Inflammatory macrophage (primary cell): ENCODE results near the gene TECPR2.
"Not testable (repeated sequence)": the region's sequence is repeated elsewhere in the genome, so short reads cannot be mapped to it uniquely, and the experiment has no call there.

Experiments
- DNase-seq, 2 donors: peaks; one replicate each; pipeline ENCODE4 v3.0.0-alpha.2; 2020 to 2022
- total RNA-seq, 18 experiments: gene quantifications; one replicate each; lab custom pipeline; 2026; ENCODE audit warnings: mixed read lengths in 6 of 18, inconsistent platforms in 2 of 18; lab: John Stamatoyannopoulos, UW

Gene TECPR2, protein sequence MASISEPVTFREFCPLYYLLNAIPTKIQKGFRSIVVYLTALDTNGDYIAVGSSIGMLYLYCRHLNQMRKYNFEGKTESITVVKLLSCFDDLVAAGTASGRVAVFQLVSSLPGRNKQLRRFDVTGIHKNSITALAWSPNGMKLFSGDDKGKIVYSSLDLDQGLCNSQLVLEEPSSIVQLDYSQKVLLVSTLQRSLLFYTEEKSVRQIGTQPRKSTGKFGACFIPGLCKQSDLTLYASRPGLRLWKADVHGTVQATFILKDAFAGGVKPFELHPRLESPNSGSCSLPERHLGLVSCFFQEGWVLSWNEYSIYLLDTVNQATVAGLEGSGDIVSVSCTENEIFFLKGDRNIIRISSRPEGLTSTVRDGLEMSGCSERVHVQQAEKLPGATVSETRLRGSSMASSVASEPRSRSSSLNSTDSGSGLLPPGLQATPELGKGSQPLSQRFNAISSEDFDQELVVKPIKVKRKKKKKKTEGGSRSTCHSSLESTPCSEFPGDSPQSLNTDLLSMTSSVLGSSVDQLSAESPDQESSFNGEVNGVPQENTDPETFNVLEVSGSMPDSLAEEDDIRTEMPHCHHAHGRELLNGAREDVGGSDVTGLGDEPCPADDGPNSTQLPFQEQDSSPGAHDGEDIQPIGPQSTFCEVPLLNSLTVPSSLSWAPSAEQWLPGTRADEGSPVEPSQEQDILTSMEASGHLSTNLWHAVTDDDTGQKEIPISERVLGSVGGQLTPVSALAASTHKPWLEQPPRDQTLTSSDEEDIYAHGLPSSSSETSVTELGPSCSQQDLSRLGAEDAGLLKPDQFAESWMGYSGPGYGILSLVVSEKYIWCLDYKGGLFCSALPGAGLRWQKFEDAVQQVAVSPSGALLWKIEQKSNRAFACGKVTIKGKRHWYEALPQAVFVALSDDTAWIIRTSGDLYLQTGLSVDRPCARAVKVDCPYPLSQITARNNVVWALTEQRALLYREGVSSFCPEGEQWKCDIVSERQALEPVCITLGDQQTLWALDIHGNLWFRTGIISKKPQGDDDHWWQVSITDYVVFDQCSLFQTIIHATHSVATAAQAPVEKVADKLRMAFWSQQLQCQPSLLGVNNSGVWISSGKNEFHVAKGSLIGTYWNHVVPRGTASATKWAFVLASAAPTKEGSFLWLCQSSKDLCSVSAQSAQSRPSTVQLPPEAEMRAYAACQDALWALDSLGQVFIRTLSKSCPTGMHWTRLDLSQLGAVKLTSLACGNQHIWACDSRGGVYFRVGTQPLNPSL (N-terminal part only)
- 11.1 to 25.4 (median 16.7) reads per million in 18 experiments for total RNA-seq

DNA sequence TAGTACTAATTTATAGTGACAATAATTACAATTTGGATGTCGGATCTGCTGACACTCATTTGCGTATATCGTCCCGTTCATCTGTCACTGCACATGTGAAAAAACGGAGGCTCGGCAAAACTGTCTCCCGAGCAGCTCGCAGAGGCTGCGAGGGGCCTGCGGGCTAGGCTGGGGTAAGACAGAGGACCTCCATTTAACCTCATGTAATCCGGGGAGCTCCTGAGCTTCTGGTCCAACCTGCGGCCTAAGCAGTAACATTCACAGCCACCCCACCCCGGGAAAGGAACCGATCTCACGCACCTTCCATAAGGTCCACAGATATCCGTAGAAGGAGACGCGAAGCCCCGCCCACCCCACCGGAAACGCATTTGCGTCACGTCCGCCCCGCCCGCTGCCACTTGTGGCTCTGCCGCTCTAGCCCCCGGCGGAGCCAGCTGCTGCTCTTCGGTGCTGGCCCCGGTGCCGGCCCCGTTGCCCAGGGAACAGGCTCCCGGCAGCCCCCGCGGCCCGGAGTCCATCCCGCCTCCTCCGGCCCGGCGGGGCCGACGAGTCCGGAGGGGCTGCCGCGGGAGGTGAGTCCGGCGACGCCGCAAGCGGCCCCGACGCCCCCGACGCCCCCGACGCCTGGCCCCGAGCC is at the start of gene TECPR2, which contains the start of gene CINP:
TSS of gene TECPR2 (plus strand) at position 397 of the 637 bp plus-strand sequence. CDS start 13,781 bp downstream, outside the sequence.
TSS of gene CINP (minus strand) at position 346 of the 637 bp plus-strand sequence. CDS start at position 307, 39 bp downstream.
- peak; percentile 96 to 97 for DNase-seq

DNA sequence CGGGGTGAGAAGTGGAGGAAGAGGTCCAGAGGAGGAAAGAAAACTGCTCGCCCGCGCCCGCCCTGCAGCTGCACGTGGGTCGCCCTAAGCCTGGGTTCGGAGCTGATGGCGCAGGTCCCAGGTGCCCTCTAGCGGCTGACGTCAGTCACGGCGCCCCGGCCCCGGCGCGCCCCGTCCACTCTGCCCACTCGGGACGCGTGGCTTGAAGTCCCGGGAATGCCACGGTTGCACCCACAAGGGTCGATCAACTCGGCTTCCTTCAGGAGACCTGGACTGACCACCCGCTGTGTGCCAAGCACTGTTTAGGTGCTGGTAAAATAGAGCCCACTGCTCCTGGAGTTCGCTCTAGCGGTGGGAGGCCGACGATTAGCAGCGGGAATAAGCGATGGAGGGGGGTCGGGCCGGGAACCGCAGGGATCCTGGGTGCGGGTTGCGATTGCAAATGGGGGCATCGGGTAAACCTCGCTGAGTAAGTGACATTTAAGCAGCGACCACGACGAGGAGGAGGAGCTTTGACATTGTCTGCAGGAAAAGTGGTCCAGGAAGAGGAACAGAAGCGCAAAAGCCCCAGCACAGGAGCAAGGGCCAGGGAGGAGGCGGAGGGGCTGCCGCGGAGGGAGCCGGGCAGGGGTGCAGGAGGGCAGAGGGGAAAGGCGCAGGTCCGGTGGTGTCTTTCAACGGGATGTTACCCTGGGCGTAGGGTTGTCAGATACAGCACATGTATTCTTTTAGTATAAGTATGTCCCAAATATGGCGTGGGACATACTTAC is 48.3 kb upstream of the TECPR2 start:
- DNase-seq = peak; percentile 71 to 82

DNA sequence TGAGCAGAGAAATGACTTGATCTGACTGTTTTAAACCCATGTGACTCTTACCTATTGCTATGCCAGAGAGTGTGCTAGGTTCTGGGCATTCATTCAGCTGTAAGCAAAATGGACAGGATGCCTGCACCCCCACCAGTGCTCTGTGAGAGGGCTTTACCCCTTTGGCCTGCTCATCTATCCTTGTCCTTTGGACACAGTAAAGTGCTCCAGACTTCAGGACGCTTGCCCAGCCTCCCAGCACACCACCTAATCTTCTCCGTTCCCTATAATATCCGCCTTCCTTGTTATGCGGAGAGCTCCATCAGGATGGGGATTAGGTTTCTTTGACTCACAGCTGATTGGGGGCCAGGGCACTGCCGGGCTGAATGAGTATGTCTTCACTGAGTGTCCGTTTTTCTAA is 47.6 kb upstream of the TECPR2 start:
- DNase-seq = no peak

DNA sequence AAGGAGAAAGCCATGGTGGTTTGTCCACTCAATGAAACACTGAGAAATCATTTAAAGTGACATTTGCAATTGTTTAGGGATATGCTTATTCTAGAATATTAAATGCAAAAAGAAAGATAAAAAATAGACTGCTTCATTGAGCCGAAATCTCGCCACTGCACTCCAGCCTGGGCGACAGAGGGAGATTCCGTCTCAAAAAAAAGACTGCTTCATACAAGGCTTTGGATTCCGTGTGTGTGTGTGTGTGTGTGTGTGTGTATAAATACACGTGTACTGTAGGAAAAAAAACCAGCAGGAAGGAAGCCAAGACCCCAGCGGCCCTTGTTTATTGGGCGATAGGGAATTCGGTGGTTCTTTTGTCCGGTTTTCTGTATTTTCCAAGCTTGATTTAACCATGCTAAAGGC is 46.4 kb upstream of the TECPR2 start:
- DNase-seq = peak; percentile 24 to 38

DNA sequence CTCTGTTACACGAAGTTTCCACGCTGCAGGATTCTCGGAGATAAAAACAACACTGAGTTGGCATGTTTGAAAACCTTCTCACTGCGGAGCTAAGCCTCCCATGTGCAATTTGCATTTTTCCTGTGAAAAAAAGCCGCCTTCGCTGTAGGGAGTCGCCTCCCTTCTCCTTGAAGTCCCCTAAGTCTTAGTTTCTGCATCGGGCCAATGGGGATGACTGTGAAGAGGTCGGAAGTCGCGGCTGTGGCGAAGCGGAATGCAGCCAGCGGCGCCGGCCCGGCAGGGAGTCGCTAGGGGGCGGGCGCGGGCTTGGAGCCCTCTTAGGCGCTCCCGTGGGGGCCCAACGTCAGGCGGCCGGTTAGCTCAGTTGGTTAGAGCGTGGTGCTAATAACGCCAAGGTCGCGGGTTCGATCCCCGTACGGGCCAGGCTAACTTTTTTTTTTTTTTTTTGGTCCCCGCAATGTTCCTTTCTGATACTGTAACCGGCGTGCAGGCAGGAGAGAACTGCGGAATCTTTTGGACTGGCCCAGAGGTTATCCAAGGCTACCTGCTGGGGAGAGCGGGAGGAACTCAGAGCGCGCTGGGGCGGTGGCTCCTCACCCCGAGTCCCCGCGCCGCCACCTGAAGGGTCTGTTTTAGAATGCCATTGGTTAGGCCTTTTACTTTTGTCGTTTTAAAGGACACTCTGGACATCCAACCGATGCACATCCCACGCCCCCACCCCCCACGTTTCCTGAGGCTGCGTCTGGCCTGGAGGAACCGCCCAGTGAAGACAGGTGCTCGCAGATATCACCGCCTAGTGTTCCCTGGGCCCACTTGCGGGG is 45.8 kb upstream of the TECPR2 start:
- peak; percentile 93 to 94 for DNase-seq

DNA sequence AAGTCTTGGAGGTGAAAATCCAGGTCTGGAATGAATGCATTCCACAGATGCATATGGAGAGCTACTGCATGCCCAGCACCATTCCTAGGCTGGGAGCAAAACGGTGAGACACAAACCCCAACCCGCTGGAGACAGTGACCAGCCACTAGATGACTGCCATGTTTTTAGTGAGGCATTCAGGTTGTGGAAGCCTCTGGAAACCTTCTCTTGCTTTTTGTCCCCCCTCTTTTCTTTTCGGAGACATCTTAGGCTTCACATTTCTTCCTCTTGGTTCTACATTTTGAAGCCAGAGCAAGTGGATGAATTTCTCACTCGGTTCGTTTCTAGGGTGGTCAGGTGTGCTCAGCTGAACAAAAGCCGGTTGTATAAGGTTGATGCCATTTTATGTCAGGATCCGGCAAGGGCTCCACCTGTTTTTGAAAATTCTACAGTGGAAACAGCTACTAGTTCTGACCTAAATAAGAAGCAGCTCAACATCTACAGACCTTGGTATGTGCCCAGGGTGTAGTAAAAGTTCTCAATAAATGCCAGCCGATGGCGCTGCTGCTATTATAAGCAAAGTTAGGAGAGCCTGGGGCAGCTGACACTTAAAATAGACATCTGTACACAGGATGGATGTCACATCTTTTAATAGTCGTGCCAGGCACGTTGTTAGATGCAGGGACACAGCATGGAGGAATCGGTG is 45.0 kb upstream of the TECPR2 start:
- DNase-seq = peak; percentile 25 to 34

DNA sequence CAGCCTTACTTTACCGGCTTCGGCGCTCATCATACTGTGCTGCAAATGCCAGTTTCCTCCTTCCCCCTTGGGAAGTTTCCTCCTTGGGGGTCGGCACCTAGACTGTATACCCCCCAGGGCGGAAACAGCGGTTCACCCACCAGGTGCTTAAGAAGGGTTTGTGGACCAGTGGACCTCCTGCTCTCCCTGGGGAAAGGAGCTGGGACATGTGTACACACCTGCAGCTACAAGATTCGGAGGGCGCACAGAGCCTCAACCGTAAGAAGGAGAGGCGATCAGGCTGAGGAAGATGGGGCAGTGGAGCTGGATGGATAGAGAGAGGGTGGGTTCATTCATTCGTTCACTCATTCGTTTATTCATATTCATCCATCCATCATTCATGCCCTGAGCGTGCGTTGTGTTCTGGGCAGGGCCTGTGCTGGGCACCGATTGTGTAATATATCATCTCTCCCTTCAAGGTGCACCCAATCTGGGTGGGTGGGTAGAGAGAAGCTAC is 43.9 kb upstream of the TECPR2 start:
- DNase-seq = no peak

DNA sequence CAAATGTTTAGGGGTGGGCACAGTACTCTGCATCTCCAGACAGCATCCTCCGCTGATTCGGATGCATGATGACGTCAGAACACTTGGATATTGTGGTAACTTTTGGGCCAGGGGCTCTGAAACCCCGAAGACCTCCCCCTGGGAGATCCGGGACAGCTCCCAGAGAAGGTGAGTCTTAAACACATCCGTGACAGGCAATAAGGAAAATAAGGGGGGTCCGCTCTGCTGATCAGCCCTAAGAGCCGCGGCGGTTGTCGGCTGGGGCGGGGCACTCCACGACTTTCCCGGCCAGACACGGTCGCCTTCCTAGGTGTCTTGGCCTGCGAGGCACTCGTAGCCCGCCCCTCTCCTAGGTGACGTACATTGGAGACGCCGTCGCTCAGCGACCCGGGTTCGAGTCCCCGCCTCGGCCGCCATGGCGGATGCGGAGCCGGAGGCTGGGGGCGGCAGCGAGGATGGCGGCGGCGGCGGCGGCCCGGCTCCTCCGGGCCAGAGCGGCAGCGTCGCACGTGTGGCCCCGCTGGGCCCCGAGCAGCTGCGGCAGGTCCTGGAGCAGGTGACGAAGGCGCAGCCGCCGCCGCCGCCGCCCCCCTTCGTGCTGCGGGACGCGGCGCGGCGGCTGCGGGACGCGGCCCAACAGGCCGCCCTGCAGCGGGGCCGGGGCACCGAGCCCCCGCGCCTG is 43.2 kb upstream of the TECPR2 start, which contains the start of gene ZNF839:
TSS of gene ZNF839 (plus strand) at position 396 of the 682 bp plus-strand sequence. CDS start at position 416, 20 bp downstream.
- DNase-seq = peak; percentile 89 to 95

DNA sequence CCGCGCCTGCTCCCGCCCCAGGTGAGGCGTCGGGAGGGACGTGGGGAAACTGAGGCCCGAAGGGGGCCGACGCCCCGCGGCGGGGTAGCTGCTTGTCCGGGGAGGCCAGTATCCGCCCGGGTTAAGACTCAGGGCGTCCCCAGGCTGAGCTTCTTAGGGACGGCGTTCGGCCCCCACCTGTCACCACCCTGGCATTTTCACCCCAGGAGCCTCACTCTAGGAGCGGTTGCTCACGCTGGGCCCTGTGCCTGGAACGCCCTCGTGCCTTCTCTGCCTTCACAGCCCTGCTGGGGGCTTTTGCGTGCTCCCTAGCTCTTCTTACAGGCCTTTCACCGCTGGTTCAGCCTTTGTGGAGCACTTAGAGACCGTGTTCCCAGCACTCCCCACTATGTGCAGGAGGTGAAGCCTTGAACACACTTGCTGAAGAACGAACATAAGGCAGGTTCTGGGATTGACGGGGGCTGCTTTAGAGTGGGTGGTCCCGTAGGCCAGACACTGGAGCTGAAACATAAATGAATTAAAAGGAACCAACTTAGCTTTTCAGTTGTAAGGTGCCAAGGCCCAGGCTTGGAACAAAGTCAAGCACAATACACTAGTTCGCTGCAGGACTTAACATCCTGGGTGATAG is 42.6 kb upstream of the TECPR2 start:
- DNase-seq = peak in 1 of 2 donors; percentile 26

DNA sequence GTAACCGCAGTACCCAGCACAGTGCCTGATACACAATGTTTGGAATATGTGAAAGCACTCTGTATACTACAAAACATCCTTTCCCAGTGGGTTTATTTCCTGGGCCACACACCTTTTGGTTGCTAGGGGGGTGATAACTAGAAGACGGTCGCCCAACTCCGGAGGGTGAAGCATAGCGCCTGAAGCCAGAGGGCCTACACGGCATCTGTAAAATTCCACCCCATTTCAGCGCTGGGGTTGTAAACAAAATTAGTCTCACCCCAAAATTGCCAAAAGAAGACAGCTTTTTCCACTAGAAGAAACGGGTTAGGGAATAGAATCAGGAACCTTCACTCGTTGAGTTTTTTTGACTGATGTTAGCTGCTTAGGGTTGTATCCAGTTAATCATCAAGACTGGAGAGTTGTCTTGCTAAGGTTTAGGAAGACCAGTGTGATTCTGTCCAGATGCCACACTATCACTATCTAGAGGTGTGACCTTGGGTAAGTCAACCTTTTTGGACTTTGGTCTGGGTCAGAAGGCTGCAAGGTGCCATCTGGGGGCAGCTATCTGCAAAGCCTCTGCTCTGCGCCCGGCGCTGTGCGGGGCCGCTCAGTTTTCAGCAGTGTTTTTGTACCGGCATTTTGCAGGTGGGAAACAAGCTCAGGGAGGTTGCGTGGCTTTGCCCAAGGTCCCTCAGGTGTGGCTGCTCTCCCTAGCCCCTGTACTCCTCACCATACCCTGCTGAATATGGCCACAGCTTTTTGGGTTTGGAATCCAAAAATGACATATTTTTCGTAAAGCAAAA is 41.9 kb upstream of the TECPR2 start:
- DNase-seq = no peak

DNA sequence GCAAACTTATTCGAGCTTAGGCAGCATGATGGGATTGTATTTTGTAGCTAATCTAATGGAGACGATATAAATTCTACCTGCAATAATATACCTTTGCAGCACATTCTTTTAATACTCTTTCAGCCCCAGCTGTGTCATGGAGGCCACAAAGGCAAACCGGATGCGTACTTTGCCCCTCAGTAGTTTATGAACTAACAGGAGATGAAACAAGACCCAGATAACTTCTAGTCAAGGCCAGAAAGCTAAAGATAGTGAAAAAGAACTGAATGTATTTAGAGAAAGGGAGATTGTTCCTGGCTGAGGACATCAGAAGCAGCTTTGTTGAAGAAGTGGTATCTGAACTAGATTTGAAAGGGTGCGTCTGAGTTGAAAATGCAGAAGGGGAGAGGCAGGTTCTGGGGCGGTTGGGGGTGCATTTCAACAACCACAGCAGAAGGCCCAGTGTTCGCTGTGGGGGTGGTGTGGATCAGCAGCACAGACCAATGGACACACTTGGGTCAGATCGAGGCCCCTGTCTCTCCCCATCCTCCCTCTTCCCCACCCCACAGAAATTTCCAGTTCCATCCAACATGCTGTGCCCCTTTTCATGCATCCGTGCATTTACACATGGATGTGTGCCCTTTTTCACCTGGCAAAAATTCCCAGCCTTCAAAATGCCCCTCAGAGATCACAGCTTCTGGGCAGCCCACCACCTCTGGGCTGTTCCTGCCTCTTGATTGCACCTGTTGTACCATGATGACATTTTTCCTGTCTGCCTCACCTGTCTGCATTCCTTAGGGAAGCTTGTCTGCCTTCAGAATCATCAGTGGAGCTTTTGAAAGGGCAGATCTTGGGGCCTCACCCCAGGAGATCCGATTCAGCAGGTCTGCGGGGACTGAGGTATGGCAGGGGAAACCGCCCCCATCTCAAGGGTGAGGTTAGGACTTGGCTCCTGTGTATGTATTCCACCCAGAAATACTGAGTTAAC is 41.0 kb upstream of the TECPR2 start:
- DNase-seq = no peak

DNA sequence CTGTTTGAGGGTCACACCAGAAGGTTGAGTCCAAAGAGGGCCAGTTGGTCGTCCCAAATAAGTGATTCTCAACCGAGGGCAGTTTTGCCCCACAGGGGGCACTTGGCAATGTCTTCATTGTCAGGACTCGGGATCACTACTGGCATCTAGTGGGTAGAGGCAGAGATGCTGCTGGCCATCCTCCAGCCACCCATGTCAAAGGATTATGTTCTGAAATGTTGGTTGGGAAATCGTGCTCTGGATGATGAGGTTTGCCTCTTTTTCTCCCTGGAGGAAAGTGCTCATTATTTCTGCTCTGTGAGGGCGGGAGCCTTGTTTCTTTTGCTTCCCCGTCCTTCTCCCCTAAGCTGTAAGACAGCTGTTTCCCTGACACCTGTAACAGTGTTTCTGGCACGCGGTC is 39.6 kb upstream of the TECPR2 start:
- peak; percentile 69 to 78 for DNase-seq

DNA sequence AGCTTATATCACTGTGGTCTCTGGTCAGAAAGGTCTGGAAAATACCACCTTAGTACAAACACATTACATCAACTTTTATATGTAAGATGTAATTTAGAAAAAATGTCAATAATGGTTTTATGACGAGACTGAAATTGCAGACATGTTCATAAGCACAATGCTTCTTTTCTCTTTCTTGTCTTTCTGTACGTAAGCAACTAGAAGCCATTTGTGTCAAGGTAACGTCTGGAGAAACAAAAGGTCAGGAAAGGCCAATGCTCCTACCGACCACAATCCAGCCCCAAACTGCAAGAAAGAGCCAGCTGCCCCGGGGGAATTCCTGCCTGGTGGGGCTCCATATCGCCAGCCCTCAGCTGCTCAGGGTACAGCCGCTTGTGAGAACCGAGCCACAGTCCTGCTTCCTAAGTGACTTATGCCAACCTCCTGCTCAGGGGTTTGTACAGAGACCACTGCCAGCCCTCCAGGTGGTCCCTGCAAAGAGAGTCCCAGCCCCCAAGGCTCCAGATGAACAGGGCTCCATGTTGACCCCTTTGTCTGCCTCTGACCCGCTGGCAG is 36.9 kb upstream of the TECPR2 start:
- DNase-seq = no peak

DNA sequence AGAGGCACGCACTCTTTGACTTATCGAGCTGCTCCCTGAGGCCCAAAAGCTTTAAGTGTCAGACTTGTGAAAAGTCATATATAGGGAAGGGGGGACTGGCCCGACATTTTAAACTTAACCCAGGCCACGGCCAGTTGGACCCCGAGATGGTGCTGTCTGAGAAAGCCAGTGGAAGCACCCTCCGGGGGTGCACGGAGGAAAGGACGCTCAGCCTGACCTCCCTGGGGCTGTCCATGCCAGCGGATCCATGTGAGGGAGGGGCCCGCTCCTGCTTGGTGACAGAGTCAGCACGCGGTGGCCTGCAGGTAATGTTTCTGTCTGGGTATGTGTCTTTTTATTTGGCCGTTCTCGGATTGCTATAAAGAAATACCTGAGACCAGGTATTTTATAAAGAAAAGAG is 36.2 kb upstream of the TECPR2 start:
- DNase-seq = no peak

DNA sequence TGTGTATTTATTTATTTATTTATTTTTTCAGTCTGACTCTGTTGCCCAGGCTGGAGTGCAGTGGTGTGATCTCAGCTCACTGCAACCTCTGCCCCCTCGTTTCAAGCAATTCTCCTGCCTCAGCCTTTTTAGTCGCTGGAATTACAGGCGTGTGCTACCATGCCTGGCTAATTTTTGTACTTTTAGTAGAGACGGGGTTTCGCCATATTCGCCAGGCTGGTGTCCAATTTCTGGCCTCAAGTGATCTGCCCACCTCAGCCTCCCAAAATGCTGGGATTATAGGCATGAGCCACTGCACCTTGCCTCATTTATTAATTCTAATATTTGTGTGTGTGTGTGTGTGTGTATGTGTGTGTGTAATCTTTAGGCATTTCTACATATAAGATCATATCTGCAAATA is 33.4 kb upstream of the TECPR2 start:
- not testable (repeated sequence) for DNase-seq

DNA sequence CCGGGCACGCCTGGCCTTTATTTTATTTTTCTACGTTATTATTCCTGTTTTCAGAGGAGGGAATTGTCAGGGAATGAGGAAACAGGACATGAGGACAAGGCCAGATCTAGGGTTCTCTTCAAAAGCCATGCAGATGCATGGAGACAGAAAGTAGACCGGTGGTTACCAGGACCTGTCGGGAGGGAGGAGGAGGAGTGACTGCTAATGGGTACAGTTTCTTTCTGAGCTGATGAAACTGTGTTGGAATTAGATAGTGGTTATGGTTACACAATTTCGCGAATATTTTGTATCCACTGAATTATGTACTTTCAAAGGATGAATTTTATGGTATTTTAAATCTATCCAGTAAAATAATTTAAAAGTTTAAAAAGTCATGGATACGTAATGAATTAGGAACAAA is 31.9 kb upstream of the TECPR2 start:
- DNase-seq = no peak
